Measurements from ENCODE around the gene STX18. TPM values are rescaled to one million over a fixed set of nuclear protein-coding genes. Genes with fewer than 3 reads are reported as not detected.

The STX18 gene
- polyA plus RNA-seq, 1 experiment = 27.0 TPM

GRCh38 chr4:4457803-4458553 lies 83.9 kb downstream of the STX18 start:
- no peak for TF ChIP-seq CTCF (IDR thresholded peaks at IDR 0.05; ENCODE audit: low read depth, low read length)
- Histone ChIP-seq H3K9me3 (ENCODE audit: control insufficient read depth, insufficient read depth, low read length) (no peaks in the 10 kb centered on the region), H3K27me3 (ENCODE audit: control insufficient read depth, insufficient read depth, low read length) (no peaks in the 10 kb centered on the region), H3K27ac (ENCODE audit: low read depth, low read length) (no peak overlapping the region), H3K4me3 (ENCODE audit: low read depth, low read length) (no peak overlapping the region)
- POLR2A ChIA-PET = no interaction called here
- DNase-seq (ENCODE audit: low read depth, low spot score) = no peak
- CTCF ChIA-PET = interaction anchor here (1.8 kb wide), 1 partner anchor 22 kb away, joined by 6 read pairs; no protein-coding TSS in a partner anchor

GRCh38 chr4:4456816-4457578 lies 84.9 kb downstream of the STX18 start:
- Histone ChIP-seq H3K9me3 (ENCODE audit: control insufficient read depth, insufficient read depth, low read length) (no peaks in the 10 kb centered on the region), H3K4me3 (ENCODE audit: low read depth, low read length) (no peak overlapping the region), H3K27me3 (ENCODE audit: control insufficient read depth, insufficient read depth, low read length) (no peaks in the 10 kb centered on the region), H3K27ac (ENCODE audit: low read depth, low read length) (no peak overlapping the region)
- ChIA-PET CTCF (interaction anchor here (0.6 to 3.1 kb wide), 3 partner anchors 23 to 82 kb away, joined by 5 to 13 read pairs (median 6); no protein-coding TSS in a partner anchor), POLR2A (no interaction called here)
- no peak for DNase-seq (ENCODE audit: low read depth, low spot score)
- TF ChIP-seq CTCF (IDR thresholded peaks at IDR 0.05; ENCODE audit: low read depth, low read length) = no peak

- TF ChIP-seq CTCF (IDR thresholded peaks at IDR 0.05; ENCODE audit: low read depth, low read length) = no peak
- H3K27ac ChIP-seq (ENCODE audit: low read depth, low read length) = no peak overlapping the region
- H3K9me3 ChIP-seq (ENCODE audit: control insufficient read depth, insufficient read depth, low read length) = no peaks in the 10 kb centered on the region
- H3K4me3 ChIP-seq (ENCODE audit: low read depth, low read length) = no peak overlapping the region
- ChIA-PET CTCF (interaction anchor here (1.8 to 3.1 kb wide), 2 partner anchors 24 to 25 kb away, joined by 6 to 13 read pairs; no protein-coding TSS in a partner anchor), POLR2A (no interaction called here)
- no peak for DNase-seq (ENCODE audit: low read depth, low spot score)
- H3K27me3 ChIP-seq (ENCODE audit: control insufficient read depth, insufficient read depth, low read length) = no peaks in the 10 kb centered on the region
Measured at GRCh38 chr4:4456351-4456750, 85.5 kb downstream of the STX18 start.

GRCh38 chr4:4455210-4455865 lies 86.5 kb downstream of the STX18 start:
- Histone ChIP-seq H3K4me3 (ENCODE audit: low read depth, low read length) (no peak overlapping the region), H3K27ac (ENCODE audit: low read depth, low read length) (no peak overlapping the region), H3K9me3 (ENCODE audit: control insufficient read depth, insufficient read depth, low read length) (no peaks in the 10 kb centered on the region), H3K27me3 (ENCODE audit: control insufficient read depth, insufficient read depth, low read length) (no peaks in the 10 kb centered on the region)
- ChIA-PET CTCF (interaction anchor here (3.1 kb wide), 1 partner anchor 24 kb away, joined by 13 read pairs; no protein-coding TSS in a partner anchor), POLR2A (no interaction called here)
- TF ChIP-seq CTCF (IDR thresholded peaks at IDR 0.05; ENCODE audit: low read depth, low read length) = no peak
- no peak for DNase-seq (ENCODE audit: low read depth, low spot score)

Data from AG04450 (cell line).